Gastroesophageal sphincter (tissue), 2 donors: Measurements from ENCODE around the gene SMARCD2.

Experiments
- POLR2A ChIP-seq, 2 donors: fragments of 450-650 bp; IDR thresholded peaks; one replicate each; pipeline ENCODE4 v1.6.1; 2017; ENCODE audit warnings: antibody characterized with exemption in 2 of 2, mild to moderate bottlenecking in 2 of 2, moderate library complexity in 1 of 2
- POLR2AphosphoS5 ChIP-seq: sonication (generic); formaldehyde crosslinking; IDR thresholded peaks from one replicate; pipeline ENCODE4 v1.6.1; 2017; ENCODE audit warnings: antibody characterized with exemption

- TF ChIP-seq POLR2AphosphoS5 (no peak), POLR2A (IDR thresholded peaks at IDR 0.05) (no peak)
These were observed 15.9 kb downstream of the SMARCD2 start for GRCh38 chr17:63826468-63827001.
